ENCODE measurements around the gene DTNB.

DTNB gene

GRCh38 chr2:25460261-25460905 is 213.0 kb downstream of the DTNB start:
- no peak for TF ChIP-seq CTCF (IDR thresholded peaks at IDR 0.05; ENCODE audit: low read depth, low read length)
- TF ChIP-seq EZH2phosphoT487 (IDR thresholded peaks at IDR 0.05; ENCODE audit: low read depth) = no peak
- H3K4me1 ChIP-seq (ENCODE audit: low read length) = peaks cover 15% of the 10 kb centered on the region
- H2AFZ ChIP-seq (ENCODE audit: low read depth, low read length) = peak overlapping the region; percentile 43; the same call in 1 of the 2 replicates
- peak overlapping the region; percentile 62 for H3K27ac ChIP-seq (ENCODE audit: low read length)
- H3K4me2 ChIP-seq (ENCODE audit: low read length) = peak overlapping the region; percentile 51
- no peaks in the 10 kb centered on the region for H4K20me1 ChIP-seq (ENCODE audit: insufficient read depth, low read length)
- H3K4me3 ChIP-seq (ENCODE audit: low read length) = no peak overlapping the region
- H3K36me3 ChIP-seq (replicated peaks; ENCODE audit: low read depth, low read length) = no peaks in the 10 kb centered on the region
- no peaks in the 10 kb centered on the region for H3K9me3 ChIP-seq (ENCODE audit: insufficient read depth, low read length)
- no peaks in the 10 kb centered on the region for H3K79me2 ChIP-seq (ENCODE audit: low read length)
- H3K9ac ChIP-seq (ENCODE audit: low read length) = peak overlapping the region; percentile 22; the same call in 1 of the 2 replicates
- no peaks in the 10 kb centered on the region for H3K27me3 ChIP-seq (ENCODE audit: low read depth, low read length)

GRCh38 chr2:25454824-25455611 is 218.4 kb downstream of the DTNB start:
- H3K4me2 ChIP-seq (ENCODE audit: low read length) = no peak overlapping the region
- no peak for TF ChIP-seq CTCF (IDR thresholded peaks at IDR 0.05; ENCODE audit: low read depth, low read length)
- TF ChIP-seq EZH2phosphoT487 (IDR thresholded peaks at IDR 0.05; ENCODE audit: low read depth) = no peak
- H3K36me3 ChIP-seq (replicated peaks; ENCODE audit: low read depth, low read length) = peaks cover 2% of the 10 kb centered on the region
- H2AFZ ChIP-seq (ENCODE audit: low read depth, low read length) = no peak overlapping the region
- H3K4me3 ChIP-seq (ENCODE audit: low read length) = no peak overlapping the region
- H3K27me3 ChIP-seq (ENCODE audit: low read depth, low read length) = no peaks in the 10 kb centered on the region
- H4K20me1 ChIP-seq (ENCODE audit: insufficient read depth, low read length) = no peaks in the 10 kb centered on the region
- no peak overlapping the region for H3K9ac ChIP-seq (ENCODE audit: low read length)
- H3K4me1 ChIP-seq (ENCODE audit: low read length) = peaks cover 48% of the 10 kb centered on the region
- no peak overlapping the region for H3K27ac ChIP-seq (ENCODE audit: low read length)
- H3K79me2 ChIP-seq (ENCODE audit: low read length) = no peaks in the 10 kb centered on the region
- H3K9me3 ChIP-seq (ENCODE audit: insufficient read depth, low read length) = no peaks in the 10 kb centered on the region

GRCh38 chr2:25453199-25453905 is 220.0 kb downstream of the DTNB start:
- peak overlapping the region; percentile 54 for H3K4me2 ChIP-seq (ENCODE audit: low read length)
- peak overlapping the region; percentile 96 for H3K27ac ChIP-seq (ENCODE audit: low read length)
- 0 out of 2 replicates have a peak overlapping the region, but pooled peaks have one; percentile 11 for H2AFZ ChIP-seq (ENCODE audit: low read depth, low read length)

More at GRCh38 chr2:25453199-25453905, 220.0 kb downstream of the DTNB start:
- Histone ChIP-seq H4K20me1 (ENCODE audit: insufficient read depth, low read length) (no peaks in the 10 kb centered on the region), H3K27me3 (ENCODE audit: low read depth, low read length) (no peaks in the 10 kb centered on the region), H3K9me3 (ENCODE audit: insufficient read depth, low read length) (no peaks in the 10 kb centered on the region), H3K4me1 (ENCODE audit: low read length) (peaks cover 58% of the 10 kb centered on the region), H3K4me3 (ENCODE audit: low read length) (peak overlapping the region; percentile 42), H3K79me2 (ENCODE audit: low read length) (no peaks in the 10 kb centered on the region), H3K36me3 (replicated peaks; ENCODE audit: low read depth, low read length) (peaks cover 5% of the 10 kb centered on the region), H3K9ac (ENCODE audit: low read length) (peak overlapping the region; percentile 69)
- TF ChIP-seq CTCF (IDR thresholded peaks at IDR 0.05; ENCODE audit: low read depth, low read length) (no peak), EZH2phosphoT487 (IDR thresholded peaks at IDR 0.05; ENCODE audit: low read depth) (no peak)
